Neutrophil (primary cell): Measurements from ENCODE around the gene SLITRK3.

Source experiments
- H3K27ac ChIP-seq: fragments of 200-600 bp; sonication (generic); 2 replicates; pipeline ENCODE4 v1.5.1; 2016; ENCODE audit warnings: mild to moderate bottlenecking, moderate library complexity
- H3K27me3 ChIP-seq: fragments of 200-600 bp; sonication (generic); 2 replicates; pipeline ENCODE4 v1.6.0; 2016; ENCODE audit warnings: mild to moderate bottlenecking
- H3K36me3 ChIP-seq: fragments of 200-600 bp; sonication (generic); 2 replicates; pipeline ENCODE4 v1.5.1; 2017
- H3K4me1 ChIP-seq, 2 experiments: fragments of 200-600 bp in 1 of 2; sonication (generic) in 1 of 2; 1 replicate in 1 of 2; 2 replicates in 1 of 2; pipeline versions ENCODE4 v1.5.1 to v1.6.1; 2013 to 2016; ENCODE audit warnings: low read depth in 1 of 2, low read length in 1 of 2, mild to moderate bottlenecking in 1 of 2, moderate library complexity in 1 of 2; ENCODE audit not compliant: control insufficient read depth in 1 of 2, insufficient read depth in 1 of 2
- H3K4me3 ChIP-seq, 2 experiments: fragments of 200-600 bp in 1 of 2; sonication (generic) in 1 of 2; 1 replicate in 1 of 2; 2 replicates in 1 of 2; pipeline ENCODE4 v1.5.1; 2013 to 2016; ENCODE audit warnings: low read depth in 1 of 2, low read length in 1 of 2, mild to moderate bottlenecking in 1 of 2, moderate library complexity in 1 of 2
- H3K9me3 ChIP-seq: fragments of 200-600 bp; sonication (generic); 2 replicates; pipeline ENCODE4 v1.5.1; 2016
- TF ChIP-seq, protein P1 (sequence below): fragments of 200-600 bp; sonication (generic); IDR thresholded peaks from 2 replicates; pipeline ENCODE4 v1.5.1; 2016; ENCODE audit warnings: antibody characterized with exemption

The SLITRK3 gene, protein sequence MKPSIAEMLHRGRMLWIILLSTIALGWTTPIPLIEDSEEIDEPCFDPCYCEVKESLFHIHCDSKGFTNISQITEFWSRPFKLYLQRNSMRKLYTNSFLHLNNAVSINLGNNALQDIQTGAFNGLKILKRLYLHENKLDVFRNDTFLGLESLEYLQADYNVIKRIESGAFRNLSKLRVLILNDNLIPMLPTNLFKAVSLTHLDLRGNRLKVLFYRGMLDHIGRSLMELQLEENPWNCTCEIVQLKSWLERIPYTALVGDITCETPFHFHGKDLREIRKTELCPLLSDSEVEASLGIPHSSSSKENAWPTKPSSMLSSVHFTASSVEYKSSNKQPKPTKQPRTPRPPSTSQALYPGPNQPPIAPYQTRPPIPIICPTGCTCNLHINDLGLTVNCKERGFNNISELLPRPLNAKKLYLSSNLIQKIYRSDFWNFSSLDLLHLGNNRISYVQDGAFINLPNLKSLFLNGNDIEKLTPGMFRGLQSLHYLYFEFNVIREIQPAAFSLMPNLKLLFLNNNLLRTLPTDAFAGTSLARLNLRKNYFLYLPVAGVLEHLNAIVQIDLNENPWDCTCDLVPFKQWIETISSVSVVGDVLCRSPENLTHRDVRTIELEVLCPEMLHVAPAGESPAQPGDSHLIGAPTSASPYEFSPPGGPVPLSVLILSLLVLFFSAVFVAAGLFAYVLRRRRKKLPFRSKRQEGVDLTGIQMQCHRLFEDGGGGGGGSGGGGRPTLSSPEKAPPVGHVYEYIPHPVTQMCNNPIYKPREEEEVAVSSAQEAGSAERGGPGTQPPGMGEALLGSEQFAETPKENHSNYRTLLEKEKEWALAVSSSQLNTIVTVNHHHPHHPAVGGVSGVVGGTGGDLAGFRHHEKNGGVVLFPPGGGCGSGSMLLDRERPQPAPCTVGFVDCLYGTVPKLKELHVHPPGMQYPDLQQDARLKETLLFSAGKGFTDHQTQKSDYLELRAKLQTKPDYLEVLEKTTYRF

DNA sequence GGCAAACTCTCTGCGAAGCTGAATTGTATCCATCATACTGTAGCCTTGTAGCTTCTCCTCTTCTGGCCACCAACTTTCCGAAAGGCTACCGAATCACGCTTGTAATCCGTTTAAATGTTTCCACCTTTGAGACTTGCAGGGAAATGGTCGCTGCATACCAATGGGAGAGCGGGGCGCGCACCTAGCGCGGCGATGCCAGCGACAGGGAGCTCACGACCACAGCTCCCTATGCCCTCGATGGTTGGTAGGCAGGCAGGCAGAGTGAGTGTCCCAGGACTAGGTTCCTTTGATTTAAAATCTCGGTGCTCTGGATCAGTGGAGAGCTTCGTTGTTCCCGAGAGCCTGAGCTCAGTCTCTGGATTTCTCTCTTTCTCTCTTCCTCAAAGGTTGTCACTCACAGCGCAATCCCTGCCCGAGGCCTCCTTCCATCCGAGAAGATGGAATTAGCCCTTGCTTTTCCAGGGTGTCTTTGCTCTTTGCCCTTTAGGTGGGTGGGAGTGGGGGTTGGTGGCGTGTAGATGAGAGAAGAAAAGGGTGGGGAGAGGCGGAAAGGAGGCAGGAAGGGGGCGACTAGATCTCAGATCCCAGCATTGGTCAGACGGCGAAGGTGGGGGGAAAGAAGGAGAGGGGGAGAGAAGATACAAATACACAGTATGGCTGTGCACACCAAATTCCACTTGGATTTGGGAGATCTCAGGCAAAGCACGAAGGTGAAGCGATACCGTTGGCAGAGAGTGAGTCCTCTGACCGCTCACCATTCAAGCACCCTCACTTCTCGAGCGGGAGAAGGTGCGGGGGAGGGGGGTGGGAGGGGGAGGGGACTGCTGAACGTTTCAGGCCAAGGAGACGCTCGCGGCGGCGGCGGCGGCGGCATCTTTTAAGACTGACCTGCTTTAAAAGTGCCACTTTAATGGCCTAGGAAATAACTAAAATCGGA is at the start of gene SLITRK3:
Gene SLITRK3, minus strand, starts transcription at position 745 of the 937 bp plus-strand sequence. CDS start 5,554 bp downstream, outside the sequence.
- Histone ChIP-seq H3K27me3 (peaks cover 95% of the 10 kb centered on the region), H3K9me3 (no peaks in the 10 kb centered on the region), H3K4me1 (no peaks in the 10 kb centered on the region), H3K4me3 (no peak within 1 kb of the TSS), H3K36me3 (no peaks in the 10 kb centered on the region), H3K27ac (no peak within 1 kb of the TSS)
- TF ChIP-seq, protein P1, sequence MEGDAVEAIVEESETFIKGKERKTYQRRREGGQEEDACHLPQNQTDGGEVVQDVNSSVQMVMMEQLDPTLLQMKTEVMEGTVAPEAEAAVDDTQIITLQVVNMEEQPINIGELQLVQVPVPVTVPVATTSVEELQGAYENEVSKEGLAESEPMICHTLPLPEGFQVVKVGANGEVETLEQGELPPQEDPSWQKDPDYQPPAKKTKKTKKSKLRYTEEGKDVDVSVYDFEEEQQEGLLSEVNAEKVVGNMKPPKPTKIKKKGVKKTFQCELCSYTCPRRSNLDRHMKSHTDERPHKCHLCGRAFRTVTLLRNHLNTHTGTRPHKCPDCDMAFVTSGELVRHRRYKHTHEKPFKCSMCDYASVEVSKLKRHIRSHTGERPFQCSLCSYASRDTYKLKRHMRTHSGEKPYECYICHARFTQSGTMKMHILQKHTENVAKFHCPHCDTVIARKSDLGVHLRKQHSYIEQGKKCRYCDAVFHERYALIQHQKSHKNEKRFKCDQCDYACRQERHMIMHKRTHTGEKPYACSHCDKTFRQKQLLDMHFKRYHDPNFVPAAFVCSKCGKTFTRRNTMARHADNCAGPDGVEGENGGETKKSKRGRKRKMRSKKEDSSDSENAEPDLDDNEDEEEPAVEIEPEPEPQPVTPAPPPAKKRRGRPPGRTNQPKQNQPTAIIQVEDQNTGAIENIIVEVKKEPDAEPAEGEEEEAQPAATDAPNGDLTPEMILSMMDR: no peak

DNA sequence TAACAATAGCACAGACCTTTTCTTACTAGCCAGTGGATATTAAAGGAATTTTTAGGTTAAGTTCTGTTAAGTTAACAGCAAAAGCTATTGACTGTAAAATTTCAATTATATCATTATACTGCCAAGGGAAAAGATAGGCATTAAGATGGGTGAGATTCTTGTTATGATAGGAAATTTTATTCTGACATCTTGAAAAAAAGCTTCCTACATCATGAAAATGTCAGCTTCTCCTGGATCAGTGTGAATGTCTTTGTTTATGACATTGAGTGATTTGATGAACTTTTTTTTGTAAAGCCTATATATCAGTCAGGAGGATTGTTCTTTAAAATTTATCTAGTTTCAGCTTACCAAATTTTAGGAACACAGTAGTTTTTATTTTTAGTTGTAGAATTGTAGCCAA is 47.4 kb upstream of the SLITRK3 start:
- TF ChIP-seq, protein P1: no peak

DNA sequence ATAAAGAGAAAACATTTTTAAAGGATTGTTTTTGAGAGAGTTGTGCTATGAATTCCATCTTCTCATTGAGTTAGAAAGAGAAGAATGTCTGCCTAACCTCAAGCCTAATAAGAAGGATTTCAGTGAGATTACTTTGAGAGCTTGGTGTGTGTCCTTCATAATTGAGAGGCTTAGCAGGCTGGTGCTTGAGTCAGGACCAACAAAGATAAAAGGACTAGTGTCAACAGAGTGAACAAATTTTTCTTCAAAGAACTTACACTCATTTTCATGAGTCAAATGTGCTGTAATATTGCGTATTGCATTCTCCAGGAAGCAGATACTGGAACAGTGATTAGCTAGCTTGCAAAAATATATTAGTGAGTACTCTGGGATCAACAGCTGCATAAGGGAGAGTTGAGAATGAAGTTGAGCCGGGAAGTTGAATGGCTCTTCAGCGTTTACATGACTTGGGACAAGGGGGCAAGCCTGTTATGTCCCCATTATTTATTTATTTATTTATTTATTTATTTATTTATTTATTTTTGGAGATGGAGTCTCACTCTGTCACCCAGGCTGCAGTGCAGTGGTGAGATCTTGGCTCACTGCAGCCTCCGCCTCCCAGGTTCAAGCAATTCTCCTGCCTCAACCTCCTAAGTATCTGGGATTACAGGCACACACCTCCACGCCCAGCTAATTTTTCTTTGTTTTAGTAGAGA is 37.5 kb upstream of the SLITRK3 start:
- H3K27me3 ChIP-seq: no peaks in the 10 kb centered on the region
- no peaks in the 10 kb centered on the region for H3K4me1 ChIP-seq
- no peaks in the 10 kb centered on the region for H3K9me3 ChIP-seq
- TF ChIP-seq, protein P1: no peak
- H3K27ac ChIP-seq: no peak overlapping the region
- no peak overlapping the region for H3K4me3 ChIP-seq
- H3K36me3 ChIP-seq: no peaks in the 10 kb centered on the region

More for the DNA sequence above, 47.4 kb upstream of the SLITRK3 start:
- H3K4me1 ChIP-seq: no peaks in the 10 kb centered on the region
- no peak overlapping the region for H3K27ac ChIP-seq
- H3K27me3 ChIP-seq: no peaks in the 10 kb centered on the region
- H3K9me3 ChIP-seq: no peaks in the 10 kb centered on the region
- H3K4me3 ChIP-seq: no peak overlapping the region
- no peaks in the 10 kb centered on the region for H3K36me3 ChIP-seq

DNA sequence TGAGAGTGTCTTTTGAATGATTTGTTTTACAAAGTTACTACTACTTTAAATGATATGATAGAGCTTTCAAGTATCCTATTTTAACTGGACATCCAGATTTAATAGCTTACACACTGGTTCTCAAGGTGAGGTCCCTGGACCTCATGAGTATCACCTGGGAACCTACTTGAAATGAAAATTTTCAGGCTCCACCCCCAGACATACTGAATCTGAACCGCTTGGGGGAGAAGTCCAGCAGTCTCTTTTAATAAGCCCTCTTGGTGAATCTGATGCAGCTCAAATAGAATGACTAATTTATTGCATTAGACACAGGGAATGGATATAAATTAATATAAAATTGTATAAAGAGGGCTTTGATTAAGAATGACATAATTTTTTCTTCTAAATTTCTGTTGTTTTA is 29.4 kb upstream of the SLITRK3 start:
- Histone ChIP-seq H3K27ac (no peak overlapping the region), H3K27me3 (no peaks in the 10 kb centered on the region), H3K4me3 (no peak overlapping the region), H3K36me3 (no peaks in the 10 kb centered on the region), H3K9me3 (no peaks in the 10 kb centered on the region), H3K4me1 (no peaks in the 10 kb centered on the region)
- TF ChIP-seq, protein P1: no peak
